ENCODE data around the gene BST2. TPM values are rescaled to one million over a fixed set of nuclear protein-coding genes. Genes with fewer than 3 reads are reported as not detected.

BST2 gene
- total RNA-seq, 1 donor from 2014 or later = 18.6 TPM

DNA sequence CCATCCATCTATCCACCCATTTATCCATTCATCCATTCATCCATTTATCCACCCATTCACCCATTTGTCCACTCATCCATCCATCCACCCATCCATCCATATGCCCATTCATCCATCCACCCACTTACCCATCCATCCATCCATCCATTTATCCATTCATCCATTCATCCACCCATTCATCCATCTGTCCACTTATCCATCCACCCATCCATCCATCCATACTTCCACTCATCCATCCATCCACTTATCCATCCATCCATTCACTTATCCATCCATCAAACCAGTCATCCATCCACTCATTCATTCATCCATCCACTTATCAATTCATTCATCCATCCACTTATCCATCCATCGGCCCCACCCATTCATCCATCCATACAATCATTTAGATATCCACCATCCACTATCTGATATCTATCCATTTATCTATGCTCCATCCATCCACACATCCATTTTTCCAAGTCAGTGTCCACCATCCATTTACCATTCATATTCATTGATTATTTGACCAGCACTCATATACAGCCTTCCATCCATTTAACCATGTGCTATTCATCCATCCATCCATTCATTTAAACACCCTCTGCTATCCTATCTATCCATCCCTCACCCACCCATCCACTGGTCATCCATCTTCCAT lies 40.2 kb upstream of the BST2 start:
- DNase-seq (ENCODE audit: low read depth) = no peak
- TF ChIP-seq, protein P1, sequence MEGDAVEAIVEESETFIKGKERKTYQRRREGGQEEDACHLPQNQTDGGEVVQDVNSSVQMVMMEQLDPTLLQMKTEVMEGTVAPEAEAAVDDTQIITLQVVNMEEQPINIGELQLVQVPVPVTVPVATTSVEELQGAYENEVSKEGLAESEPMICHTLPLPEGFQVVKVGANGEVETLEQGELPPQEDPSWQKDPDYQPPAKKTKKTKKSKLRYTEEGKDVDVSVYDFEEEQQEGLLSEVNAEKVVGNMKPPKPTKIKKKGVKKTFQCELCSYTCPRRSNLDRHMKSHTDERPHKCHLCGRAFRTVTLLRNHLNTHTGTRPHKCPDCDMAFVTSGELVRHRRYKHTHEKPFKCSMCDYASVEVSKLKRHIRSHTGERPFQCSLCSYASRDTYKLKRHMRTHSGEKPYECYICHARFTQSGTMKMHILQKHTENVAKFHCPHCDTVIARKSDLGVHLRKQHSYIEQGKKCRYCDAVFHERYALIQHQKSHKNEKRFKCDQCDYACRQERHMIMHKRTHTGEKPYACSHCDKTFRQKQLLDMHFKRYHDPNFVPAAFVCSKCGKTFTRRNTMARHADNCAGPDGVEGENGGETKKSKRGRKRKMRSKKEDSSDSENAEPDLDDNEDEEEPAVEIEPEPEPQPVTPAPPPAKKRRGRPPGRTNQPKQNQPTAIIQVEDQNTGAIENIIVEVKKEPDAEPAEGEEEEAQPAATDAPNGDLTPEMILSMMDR (conservative IDR thresholded peaks at IDR 0.05; ENCODE audit: low read depth, low read length) = no peak
- no peak overlapping the region for H3K4me3 ChIP-seq (ENCODE audit: low read depth, low read length)

DNA sequence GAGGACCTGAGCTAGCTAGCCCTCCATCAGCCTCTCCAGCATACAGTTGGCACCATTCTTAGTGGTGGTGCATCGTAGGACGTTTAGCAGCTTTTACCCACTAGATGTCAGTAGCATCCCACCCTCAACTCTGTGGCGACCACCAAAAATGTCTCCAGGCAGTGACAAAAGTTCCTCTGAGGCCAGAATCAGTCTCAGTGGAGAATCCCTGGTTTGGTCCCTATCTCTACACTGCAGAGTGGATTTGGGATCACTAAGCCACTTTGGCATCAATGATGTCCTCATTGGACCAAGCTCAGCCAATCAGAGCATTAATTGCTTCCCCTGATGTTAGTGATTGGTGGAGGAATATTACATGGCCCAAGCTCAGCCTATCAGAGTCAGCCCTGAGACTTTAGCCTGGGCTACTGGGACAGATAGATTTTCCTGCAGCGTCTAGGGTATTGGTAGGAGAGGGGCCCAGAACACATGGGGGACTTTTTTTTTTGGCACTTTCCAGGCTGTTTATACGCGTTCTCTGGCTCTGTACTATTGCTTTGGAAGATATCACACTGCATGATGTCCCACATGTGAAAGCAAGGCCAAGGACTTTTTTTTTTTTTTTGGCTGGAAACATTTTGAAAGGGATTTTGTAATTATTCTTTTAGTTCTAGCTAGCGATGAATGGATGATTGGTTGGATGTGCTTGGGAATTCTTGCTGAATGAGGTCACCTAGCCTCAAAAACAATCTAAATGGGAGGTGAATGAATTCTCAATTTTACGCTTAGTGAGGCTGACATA lies 36.0 kb upstream of the BST2 start:
- no peak overlapping the region for H3K4me3 ChIP-seq (ENCODE audit: low read depth, low read length)
- TF ChIP-seq, protein P1 (conservative IDR thresholded peaks at IDR 0.05; ENCODE audit: low read depth, low read length) = peak; percentile 54
- DNase-seq (ENCODE audit: low read depth) = no peak

DNA sequence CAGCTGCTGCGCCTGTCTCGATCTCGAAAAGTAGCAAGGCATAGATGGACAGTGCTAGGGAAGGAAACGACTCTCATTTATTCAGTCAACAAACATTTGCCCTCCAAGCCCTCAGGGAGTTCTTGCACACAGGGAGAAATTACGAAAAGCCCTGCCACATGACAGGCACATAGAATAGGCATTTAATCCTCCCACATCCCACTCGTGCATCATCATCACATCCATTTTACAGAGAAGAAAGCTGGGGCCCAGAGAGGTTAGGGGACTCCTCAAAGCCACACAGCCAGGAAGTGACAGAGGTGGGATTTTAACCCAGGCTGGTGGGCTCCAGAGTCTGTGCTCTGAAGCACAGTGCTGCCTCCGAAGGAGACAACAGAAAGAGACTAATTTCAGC lies 31.4 kb upstream of the BST2 start:
- no peak overlapping the region for H3K4me3 ChIP-seq (ENCODE audit: low read depth, low read length)
- no peak for DNase-seq (ENCODE audit: low read depth)
- TF ChIP-seq, protein P1 (conservative IDR thresholded peaks at IDR 0.05; ENCODE audit: low read depth, low read length) = no peak

DNA sequence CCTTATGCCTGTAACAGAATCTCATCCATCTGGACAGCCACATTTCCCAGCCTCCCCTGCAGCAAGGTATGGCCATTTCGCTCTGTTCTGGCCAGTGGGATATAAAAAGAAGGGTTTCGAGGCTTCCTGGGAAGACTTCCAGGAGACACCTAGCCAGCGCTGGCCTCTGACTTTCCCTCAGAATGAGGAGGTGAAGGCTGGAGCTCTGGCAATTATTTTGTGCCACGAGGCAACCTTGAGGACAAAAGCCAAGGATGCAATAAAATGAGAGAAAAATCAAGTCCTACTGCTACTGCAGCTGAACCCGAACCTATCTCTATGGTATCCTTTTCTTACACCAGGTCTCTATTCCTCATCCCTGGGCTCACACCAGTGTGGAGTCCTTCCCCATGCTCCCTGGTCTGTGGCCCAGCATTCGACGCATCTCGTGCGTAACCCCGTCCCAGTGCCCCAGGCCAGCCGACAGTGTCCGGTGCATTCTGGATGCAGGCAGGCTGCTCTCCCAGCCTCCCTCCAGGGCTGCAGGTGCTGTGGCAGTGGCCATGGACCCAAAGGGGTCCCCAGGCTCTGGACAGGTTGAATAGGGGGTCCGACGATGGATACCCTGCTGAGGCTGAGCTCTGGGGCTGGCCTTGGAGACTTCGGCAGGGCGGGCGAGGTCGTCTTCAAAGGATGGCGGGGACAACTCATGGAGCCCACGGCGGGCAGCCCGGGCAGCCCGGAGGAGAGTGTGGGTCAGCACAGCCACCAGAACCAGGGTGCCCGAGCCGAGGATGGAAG lies 30.9 kb upstream of the BST2 start:
- DNase-seq (ENCODE audit: low read depth) = no peak
- TF ChIP-seq, protein P1 (conservative IDR thresholded peaks at IDR 0.05; ENCODE audit: low read depth, low read length) = no peak
- no peak overlapping the region for H3K4me3 ChIP-seq (ENCODE audit: low read depth, low read length)

DNA sequence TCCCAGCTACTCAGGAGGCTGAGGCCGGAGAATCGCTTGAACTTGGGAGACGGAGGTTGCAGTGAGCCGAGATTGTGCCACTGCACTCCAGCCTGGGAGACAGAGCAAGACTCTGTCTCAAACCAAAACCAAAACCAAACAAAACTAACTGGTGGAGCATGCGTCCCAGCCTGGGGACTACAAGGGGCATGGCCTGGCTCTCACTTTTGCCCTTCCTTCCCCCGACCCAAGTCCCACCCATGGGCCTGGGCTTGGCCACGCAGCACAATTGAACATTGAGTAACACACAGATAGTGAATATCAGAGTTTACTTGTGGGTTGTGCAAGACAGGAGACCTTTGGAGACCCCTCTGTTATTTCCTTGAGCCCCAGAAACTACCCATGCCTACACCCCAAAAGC lies 29.8 kb upstream of the BST2 start:
- H3K4me3 ChIP-seq (ENCODE audit: low read depth, low read length) = no peak overlapping the region
- DNase-seq (ENCODE audit: low read depth) = no peak
- TF ChIP-seq, protein P1 (conservative IDR thresholded peaks at IDR 0.05; ENCODE audit: low read depth, low read length) = no peak

DNA sequence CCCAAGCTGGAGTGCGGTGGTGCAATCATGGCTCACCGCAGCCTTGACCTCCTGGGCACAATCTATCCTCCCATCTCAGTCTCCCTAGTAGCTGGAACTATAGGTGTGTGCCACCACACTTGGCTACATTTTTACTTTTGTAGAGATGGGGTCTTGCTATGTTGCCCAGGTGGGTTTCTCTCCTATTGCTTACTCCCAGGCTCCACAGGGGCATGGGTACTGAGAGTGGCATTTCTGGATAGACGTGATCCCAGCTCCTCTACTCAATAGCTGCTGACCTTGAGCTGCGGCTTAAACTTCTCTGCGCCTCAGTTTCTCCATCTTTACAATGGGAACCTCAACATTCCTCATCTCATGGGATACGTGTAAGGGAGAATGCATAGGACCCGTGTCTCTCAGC lies 26.0 kb upstream of the BST2 start:
- TF ChIP-seq, protein P1 (conservative IDR thresholded peaks at IDR 0.05; ENCODE audit: low read depth, low read length) = no peak
- DNase-seq (ENCODE audit: low read depth) = no peak
- H3K4me3 ChIP-seq (ENCODE audit: low read depth, low read length) = no peak overlapping the region
